CD4-positive, alpha-beta T cell treated with Interleukin-4 for 1 hour (primary cell): ENCODE measurements around the gene GPER1.
"Not testable (repeated sequence)": the region's sequence is repeated elsewhere in the genome, so short reads cannot be mapped to it uniquely, and the experiment has no call there.

Source experiments
- DNase-seq, 2 donors: peaks; one replicate each; pipeline ENCODE4 v3.0.0-alpha.2; 2020 to 2022

Gene GPER1

GRCh38 chr7:1104516-1105179 lies 16.7 kb downstream of the GPER1 start:
- no peak for DNase-seq

GRCh38 chr7:1105189-1105588 lies 17.3 kb downstream of the GPER1 start:
- DNase-seq: no peak

- no peak for DNase-seq
These were observed 18.3 kb downstream of the GPER1 start for GRCh38 chr7:1106063-1106792.

GRCh38 chr7:1106793-1107421 lies 19.0 kb downstream of the GPER1 start:
- no peak for DNase-seq

- no peak for DNase-seq
These were observed 20.5 kb downstream of the GPER1 start for GRCh38 chr7:1108264-1108920.

GRCh38 chr7:1109581-1110310 lies 21.8 kb downstream of the GPER1 start:
- no peak for DNase-seq

- no peak for DNase-seq
These were observed 22.4 kb downstream of the GPER1 start for GRCh38 chr7:1110358-1110757.

- no peak for DNase-seq
These were observed 23.2 kb downstream of the GPER1 start for GRCh38 chr7:1111156-1111555.

- DNase-seq: no peak
These were observed 24.2 kb downstream of the GPER1 start for GRCh38 chr7:1112109-1112508.

- no peak for DNase-seq
These were observed 25.0 kb downstream of the GPER1 start for GRCh38 chr7:1112625-1113547.

GRCh38 chr7:1113548-1113885 lies 25.6 kb downstream of the GPER1 start:
- no peak for DNase-seq

GRCh38 chr7:1114088-1114487 lies 26.2 kb downstream of the GPER1 start:
- no peak for DNase-seq

GRCh38 chr7:1114505-1114904 lies 26.6 kb downstream of the GPER1 start:
- DNase-seq: no peak

GRCh38 chr7:1115171-1116045 lies 27.5 kb downstream of the GPER1 start:
- DNase-seq: not testable (repeated sequence)

GRCh38 chr7:1116383-1117008 lies 28.6 kb downstream of the GPER1 start:
- not testable (repeated sequence) for DNase-seq

GRCh38 chr7:1117321-1117928 lies 29.5 kb downstream of the GPER1 start:
- no peak for DNase-seq

GRCh38 chr7:1119201-1119600 lies 31.3 kb downstream of the GPER1 start:
- DNase-seq: no peak

- no peak for DNase-seq
These were observed 32.9 kb downstream of the GPER1 start for GRCh38 chr7:1120791-1121190.

- DNase-seq: no peak
These were observed 33.6 kb downstream of the GPER1 start for GRCh38 chr7:1121476-1121875.
